Testis (tissue), 2 donors: ENCODE results near the gene PLGRKT.

Source experiments
- POLR2A ChIP-seq: fragments of 450-650 bp; IDR thresholded peaks from one replicate; pipeline ENCODE4 v1.6.1; 2017; ENCODE audit warnings: antibody characterized with exemption, mild to moderate bottlenecking, moderate library complexity
- TF ChIP-seq, protein P1 (sequence below), 3 experiments: fragments of 450-650 bp in 2 of 3; fragments of 200-600 bp in 1 of 3; sonication (generic) in 1 of 3; IDR thresholded peaks; one replicate each; pipeline ENCODE4 v1.5.1; 2016 to 2019; ENCODE audit warnings: antibody characterized with exemption in 3 of 3, mild to moderate bottlenecking in 2 of 3, moderate library complexity in 1 of 3

DNA sequence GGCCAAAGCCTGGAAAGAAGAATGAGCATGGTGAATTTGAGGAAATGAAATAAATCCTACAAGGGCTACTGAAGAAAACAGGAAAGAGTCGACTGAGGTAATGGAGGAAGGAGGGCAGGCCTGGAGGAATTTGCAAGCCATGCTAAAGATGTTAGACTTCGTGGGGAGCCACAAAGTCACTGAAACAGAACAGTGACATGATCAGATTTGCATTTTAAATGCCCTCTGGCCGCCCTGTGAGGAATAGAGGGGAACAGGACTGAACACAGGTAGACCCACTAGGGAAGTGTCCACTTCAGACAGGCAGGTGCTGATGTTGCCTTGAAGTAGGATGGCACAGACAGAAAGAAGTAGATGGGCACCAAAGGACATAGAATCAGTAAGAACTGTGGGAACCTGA, 55.2 kb downstream of the PLGRKT start:
- TF ChIP-seq, protein P1, sequence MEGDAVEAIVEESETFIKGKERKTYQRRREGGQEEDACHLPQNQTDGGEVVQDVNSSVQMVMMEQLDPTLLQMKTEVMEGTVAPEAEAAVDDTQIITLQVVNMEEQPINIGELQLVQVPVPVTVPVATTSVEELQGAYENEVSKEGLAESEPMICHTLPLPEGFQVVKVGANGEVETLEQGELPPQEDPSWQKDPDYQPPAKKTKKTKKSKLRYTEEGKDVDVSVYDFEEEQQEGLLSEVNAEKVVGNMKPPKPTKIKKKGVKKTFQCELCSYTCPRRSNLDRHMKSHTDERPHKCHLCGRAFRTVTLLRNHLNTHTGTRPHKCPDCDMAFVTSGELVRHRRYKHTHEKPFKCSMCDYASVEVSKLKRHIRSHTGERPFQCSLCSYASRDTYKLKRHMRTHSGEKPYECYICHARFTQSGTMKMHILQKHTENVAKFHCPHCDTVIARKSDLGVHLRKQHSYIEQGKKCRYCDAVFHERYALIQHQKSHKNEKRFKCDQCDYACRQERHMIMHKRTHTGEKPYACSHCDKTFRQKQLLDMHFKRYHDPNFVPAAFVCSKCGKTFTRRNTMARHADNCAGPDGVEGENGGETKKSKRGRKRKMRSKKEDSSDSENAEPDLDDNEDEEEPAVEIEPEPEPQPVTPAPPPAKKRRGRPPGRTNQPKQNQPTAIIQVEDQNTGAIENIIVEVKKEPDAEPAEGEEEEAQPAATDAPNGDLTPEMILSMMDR (IDR thresholded peaks at IDR 0.05), result no peak
- TF ChIP-seq POLR2A, result no peak
